NCI-H510A treated with DMSO at 0.1 percent for 48 hours (cell line): ENCODE data around the gene ACOT4.
"Not testable (repeated sequence)": the region's sequence is repeated elsewhere in the genome, so short reads cannot be mapped to it uniquely, and the experiment has no call there.

Experiments
- DNase-seq: peaks from one replicate; lab custom pipeline; 2025; lab: John Stamatoyannopoulos, UW

ACOT4 gene, protein sequence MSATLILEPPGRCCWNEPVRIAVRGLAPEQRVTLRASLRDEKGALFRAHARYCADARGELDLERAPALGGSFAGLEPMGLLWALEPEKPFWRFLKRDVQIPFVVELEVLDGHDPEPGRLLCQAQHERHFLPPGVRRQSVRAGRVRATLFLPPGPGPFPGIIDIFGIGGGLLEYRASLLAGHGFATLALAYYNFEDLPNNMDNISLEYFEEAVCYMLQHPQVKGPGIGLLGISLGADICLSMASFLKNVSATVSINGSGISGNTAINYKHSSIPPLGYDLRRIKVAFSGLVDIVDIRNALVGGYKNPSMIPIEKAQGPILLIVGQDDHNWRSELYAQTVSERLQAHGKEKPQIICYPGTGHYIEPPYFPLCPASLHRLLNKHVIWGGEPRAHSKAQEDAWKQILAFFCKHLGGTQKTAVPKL

DNA sequence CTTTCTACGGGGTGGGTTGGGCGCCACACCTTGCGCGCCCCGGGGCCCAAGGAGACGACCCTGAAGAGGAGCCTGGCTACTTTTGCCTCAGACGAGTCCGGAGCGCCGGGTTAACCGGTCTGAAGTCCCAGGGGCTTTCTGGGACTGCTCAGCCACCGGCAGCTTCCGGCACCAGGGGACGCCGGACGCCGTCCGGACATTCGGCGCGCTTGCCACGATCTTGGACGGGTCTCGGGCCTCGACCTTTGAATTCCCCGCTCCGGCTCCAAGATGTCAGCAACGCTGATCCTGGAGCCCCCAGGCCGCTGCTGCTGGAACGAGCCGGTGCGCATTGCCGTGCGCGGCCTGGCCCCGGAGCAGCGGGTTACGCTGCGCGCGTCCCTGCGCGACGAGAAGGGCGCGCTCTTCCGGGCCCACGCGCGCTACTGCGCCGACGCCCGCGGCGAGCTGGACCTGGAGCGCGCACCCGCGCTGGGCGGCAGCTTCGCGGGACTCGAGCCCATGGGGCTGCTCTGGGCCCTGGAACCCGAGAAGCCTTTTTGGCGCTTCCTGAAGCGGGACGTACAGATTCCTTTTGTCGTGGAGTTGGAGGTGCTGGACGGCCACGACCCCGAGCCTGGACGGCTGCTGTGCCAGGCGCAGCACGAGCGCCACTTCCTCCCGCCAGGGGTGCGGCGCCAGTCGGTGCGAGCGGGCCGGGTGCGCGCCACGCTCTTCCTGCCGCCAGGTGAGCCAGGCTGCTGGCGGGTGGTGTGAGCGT, at the start of gene ACOT4:
ACOT4 (plus strand) TSS at position 184 of the 760 bp plus-strand sequence; CDS start at position 271, 87 bp downstream.
- peak; percentile 49 for DNase-seq

DNA sequence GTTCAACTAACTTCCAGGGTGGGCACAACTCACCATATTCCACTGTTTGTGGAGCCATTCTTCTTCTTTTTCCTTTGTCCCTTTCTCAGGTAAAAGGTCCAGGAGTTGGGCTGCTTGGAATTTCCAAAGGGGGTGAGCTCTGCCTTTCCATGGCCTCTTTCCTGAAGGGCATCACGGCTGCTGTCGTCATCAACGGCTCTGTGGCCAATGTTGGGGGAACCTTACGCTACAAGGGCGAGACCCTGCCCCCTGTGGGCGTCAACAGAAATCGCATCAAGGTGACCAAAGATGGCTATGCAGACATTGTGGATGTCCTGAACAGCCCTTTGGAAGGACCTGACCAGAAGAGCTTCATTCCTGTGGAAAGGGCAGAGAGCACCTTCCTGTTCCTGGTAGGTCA, 48.7 kb upstream of the ACOT4 start:
- not testable (repeated sequence) for DNase-seq

DNA sequence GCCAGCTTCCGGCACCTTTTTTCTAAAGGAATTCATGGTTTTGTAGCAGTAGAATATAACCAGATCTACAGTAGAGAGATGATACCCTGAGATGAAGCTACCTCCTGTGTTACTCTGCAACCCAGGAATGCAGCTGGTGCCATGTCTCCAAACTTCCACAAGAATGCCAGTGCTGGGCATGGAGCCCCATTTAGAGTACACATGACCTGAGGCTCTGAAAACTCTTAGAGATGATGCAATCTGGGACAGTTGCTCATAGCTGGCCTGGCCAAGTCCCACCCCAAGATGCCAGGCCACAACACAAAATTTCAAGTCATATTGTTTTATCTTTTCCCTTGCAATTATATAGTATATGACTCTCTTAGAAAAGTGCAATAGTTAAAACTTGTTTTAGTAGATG, 46.3 kb upstream of the ACOT4 start:
- DNase-seq, result not testable (repeated sequence)

DNA sequence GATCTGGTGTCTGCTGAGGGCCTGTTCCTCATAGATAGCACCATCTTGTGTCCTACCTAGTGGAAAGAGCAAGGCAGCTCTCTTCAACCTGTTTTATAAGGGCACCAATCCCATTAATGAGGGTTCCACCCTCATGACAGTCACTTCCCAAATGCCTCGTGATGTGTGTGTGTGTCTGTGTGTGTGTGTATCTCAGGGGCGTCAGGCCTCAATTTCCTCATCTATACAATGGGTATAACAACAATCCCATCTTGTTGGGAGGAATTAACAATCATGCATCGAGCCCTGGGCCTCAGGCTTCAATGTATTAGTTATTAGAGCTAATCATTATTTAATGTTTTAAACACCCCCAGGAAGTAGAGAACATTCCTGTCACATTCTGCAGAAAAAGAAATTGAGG, 42.6 kb upstream of the ACOT4 start:
- DNase-seq, result not testable (repeated sequence)

DNA sequence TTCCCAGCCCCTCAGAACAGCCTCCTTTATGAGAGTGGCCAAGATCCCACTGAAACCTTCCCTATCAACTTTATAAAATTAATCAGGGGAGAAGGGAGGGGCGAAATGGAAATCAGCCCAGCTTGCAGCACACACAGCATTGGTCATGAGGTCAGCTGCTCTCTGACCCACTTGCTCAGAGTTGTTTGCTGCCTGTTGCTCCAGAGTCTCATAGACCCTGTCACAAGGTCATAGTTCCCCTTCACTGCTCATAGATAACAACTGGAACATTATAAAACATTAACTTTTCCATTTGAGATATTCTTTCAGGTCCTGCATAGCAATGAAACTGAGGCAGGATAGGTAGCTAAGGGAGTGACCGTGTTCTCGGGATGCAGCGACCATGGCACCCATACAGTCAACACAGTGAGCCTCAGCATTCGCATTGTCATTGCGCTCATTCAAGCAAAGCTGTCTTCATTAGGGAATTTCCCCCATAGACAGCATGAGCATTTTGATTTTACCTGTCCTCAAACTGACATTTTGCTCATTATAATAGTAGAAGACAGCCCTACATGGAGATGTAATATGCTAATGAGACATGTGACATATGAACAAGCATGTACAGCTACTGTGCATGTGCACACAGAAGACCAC, 41.7 kb upstream of the ACOT4 start:
- not testable (repeated sequence) for DNase-seq

DNA sequence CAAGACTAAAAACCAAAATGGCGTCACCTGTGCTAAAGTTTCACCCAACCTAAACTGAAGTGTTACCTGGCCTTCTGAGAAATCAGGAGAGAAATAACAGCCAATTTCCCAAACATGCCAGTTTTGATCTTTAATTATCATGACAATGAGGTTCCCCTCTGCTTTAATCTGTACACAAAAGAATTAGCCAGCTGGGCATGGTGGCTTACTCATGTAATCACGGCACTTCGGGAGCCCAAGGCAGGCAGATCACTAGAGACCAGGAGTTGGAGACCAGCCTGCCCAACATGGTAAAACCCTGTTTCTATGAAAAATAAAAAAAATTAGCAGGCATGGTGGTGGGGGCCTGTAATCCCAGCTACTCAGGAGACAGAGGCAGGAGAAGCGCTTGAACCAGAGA, 37.8 kb upstream of the ACOT4 start:
- no peak for DNase-seq

DNA sequence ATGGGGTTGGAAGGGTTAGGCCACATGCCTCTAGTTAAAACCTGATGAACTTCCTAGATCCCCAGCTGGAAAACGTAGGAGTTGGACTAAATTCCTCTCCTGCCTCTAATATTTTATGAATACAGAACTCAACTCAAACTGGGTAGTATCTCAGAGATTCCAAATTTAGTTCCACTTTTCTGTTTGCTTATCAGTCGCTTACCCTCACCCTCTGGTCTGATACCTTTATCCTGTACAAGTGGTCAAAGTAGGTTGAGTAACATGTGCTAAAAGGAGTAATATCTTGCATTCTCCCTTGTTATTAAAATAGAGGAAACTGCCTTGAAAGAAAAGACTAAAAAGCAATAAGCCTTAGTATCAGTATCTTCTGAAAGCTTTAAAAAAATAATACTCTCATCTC, 34.5 kb upstream of the ACOT4 start:
- DNase-seq, result not testable (repeated sequence)

DNA sequence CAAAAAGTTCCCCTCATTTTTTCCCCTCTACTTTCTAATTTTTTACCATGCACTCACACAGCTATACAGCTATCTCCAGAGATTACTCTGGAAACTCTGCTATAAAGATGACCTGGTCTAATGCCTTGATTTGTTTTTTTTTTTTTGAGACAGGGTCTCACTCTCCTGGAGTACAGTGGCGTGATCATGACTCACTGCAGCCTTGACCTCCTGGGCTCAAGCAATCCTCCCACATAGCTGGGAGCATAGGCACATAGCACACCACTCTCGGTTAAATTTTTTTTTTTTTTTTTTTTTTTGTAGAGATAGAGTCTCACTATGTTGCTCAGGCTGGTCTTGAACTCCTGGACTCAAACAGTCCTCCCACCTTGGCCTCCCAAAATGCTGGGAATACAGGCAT, 33.4 kb upstream of the ACOT4 start:
- DNase-seq, result not testable (repeated sequence)

DNA sequence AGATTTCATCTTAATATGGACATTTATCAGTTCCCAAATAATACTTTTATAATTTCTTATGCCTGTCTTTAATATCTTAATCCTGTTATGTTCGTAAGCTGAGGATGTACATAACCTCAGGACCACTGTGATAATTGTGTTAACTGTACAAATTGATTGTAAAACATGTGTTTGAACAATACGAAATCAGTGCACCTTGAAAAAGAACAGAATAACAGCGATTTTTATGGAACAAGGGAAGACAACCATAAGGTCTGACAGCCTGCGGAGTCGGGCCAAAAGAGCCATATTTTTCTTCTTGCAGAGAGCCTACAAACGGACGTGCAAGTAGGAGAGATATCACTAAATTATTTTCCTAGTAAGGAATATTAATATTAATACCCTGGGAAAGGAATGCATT, 29.4 kb upstream of the ACOT4 start:
- DNase-seq, result not testable (repeated sequence)

DNA sequence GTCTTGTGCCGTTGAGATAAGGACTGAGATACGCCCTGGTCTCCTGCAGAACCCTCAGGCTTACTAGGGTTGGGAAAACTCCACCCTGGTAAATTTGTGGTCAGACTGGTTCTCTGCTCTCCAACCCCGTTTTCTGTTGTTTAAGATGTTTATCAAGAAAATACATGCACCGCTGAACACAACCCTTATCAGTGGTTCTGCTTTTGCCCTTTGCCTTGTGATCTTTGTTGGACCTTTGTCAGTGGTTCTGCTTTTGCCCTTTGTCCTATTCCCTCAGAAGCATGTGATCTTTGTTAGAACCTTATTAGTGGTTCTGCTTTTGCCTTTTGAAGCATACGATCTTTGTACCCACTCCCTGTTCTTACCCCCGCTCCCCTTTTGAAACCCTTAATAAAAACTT, 29.0 kb upstream of the ACOT4 start:
- DNase-seq, result not testable (repeated sequence)

DNA sequence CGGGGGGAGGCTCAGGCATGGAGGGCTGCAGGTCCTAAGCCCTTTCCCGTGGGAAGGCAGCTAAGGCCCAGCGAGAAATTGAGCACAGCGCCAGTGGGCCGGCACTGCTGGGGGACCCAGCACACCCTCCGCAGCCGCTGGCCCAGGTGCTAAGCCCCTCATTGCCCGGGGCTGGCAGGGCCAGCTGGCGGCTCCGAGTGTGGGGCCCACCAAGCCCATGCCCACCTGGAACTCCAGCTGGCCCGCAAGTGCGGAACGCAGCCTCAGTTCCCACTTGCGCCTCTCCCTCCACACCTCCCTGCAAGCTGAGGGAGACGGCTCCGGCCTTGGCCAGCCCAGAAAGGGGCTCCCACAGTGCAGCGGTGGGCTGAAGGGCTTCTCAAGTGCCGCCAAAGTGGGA, 25.2 kb upstream of the ACOT4 start:
- not testable (repeated sequence) for DNase-seq

DNA sequence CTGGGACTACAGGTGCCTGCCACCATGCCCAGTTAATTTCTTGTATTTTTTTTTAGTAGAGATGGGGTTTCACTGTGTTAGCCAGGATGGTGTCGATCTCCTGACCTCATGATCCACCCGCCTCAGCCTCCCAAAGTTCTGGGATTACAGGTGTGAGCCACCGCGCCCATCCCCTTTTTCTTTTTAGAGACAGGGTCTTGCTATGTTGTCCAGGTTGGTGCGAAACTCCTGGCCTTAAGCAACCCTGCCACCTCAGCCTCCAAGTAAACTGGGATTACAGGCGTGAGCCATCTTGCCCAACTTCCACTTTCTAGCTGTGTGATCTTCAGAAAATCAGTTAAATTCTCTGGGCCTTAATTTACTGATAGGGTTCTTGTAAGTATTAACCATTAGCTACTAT, 24.7 kb upstream of the ACOT4 start:
- DNase-seq, result not testable (repeated sequence)

DNA sequence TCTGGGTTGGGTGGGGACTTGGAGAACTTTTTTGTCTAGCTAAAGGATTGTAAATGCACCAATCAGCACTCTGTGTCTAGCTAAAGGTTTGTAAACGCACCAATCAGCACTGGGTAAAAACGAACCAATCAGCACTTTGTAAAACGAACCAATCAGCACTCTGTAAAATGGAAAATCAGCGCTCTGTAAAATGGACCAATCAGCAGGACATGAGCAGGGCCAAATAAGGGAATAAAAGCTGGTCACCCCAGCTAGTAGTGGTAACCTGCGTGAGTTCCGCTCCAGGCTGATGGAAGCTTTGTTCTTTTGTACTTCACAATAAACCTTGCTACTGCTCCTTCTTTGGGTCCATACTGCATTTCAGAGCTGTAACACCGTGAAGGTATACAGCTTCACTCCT, 24.3 kb upstream of the ACOT4 start:
- no peak for DNase-seq

DNA sequence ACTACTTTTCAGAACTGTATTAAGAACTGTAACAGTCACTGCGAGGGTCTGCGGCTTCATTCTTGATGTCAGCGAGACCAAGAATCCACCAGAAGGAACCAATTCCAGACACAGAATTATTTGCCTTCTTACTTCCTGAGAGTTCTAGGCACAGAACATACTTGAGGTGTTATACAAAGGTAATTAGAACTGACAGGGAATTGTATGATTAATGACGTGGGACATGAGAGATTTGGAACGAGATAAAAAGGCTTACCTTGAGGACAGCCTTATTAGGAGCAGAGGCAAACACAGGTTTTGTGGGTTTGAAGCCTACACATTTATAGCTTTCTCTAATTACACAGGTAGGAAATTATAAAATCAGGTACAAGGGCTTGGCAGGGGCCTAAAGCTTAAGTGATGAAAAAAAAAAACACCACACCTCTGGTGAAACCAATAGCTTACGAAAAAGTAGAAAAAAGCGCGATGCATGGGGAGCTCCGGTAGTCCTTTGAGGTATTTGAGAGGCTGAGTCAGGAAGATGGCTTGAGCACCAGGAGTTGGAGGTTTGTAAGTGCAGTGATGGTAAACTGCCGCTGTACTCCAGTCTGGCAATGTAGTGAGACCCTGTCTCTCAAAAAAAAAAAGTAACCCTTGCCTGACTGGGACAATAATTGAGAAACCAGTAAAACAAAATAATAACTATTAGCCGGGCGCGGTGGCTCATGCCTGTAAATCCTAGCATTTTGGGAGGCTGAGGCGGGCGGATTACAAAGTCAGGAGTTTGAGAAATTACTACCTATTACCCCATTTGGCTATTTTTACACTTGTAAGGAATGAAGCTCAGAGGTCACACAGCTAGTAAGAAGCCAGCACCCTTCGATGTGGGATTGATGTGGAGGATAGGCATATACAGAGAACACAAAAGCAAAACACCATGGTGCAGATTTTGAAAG, 23.5 kb upstream of the ACOT4 start:
- DNase-seq, result peak; percentile 61

DNA sequence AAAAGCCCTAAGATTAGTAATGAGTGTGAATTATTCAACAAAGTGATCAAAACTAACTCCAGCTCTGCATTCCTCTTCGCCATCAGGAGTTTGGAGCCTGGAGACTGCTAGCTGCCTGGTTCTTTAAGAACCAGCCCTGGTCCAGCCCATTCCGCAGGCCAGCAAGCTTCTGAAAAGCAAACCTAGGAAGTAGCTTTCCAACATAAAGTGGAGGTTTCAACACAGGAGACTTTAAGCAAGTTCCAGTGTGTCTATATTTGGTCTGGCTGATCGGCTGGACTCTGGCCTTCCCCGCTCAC, 22.8 kb upstream of the ACOT4 start:
- DNase-seq, result not testable (repeated sequence)

DNA sequence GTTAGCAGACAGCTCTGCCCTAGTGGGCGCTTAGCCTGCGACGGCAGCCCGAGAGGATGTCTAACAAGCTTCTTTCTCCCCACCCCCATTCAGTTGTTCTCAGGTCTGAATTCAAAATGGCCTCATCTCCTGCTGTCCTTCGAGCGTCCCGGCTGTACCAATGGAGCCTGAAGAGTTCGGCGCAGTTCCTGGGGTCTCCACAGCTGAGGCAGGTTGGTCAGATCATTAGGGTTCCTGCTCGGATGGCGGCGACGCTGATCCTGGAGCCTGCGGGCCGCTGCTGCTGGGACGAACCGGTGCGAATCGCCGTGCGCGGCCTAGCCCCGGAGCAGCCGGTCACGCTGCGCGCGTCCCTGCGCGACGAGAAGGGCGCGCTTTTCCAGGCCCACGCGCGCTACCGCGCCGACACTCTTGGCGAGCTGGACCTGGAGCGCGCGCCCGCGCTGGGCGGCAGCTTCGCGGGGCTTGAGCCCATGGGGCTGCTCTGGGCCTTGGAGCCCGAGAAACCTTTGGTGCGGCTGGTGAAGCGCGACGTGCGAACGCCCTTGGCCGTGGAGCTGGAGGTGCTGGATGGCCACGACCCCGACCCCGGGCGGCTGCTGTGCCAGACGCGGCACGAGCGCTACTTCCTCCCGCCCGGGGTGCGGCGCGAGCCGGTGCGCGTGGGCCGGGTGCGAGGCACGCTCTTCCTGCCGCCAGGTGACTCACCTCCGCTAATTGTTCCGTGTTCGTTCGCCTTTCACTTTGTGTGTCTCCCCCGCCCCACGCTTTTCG, 22.3 kb upstream of the ACOT4 start, which contains the start of gene ACOT2:
ACOT2 (plus strand) TSS at position 29 of the 774 bp plus-strand sequence; CDS start at position 57, 28 bp downstream.
- peak; percentile 70 for DNase-seq

DNA sequence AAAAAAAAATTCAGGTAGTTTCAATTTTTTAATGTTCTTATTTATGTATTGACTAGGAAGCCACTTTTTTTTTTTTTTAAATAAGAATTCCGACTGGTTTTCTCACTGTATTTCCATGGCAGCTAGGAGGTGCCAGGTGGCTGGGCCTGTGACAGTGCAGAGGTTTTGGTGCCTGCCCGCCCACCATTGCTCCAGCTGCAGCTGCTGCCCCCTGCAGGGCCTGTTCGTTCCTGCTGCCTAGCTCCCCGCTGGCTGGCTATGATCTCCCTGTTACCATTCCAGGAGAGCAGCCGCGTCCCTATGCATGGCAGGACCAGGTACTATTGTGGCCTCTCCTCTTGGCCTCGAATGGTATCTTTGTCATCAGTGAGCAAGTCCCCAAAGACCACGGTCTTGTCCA, 20.8 kb upstream of the ACOT4 start:
- peak; percentile 7 for DNase-seq

DNA sequence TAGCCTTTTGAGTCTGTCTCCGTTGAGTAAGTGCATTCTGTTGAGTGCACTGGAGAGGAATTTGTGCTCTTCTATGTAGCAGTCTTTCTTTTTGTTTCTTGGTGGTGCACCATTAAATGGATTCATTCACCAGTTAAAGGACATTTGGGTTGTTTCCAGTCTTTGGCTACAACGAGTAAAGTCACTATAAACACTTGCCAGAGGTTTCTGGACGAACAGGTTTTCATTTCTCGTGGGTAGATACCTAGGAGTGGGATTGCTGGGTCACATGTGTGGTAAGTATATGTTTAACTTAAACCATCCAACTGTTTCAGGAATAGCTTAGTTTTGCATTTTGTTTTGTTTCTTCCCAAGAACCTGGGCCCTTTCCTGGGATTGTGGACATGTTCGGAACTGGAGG, 18.6 kb upstream of the ACOT4 start:
- DNase-seq, result not testable (repeated sequence)

DNA sequence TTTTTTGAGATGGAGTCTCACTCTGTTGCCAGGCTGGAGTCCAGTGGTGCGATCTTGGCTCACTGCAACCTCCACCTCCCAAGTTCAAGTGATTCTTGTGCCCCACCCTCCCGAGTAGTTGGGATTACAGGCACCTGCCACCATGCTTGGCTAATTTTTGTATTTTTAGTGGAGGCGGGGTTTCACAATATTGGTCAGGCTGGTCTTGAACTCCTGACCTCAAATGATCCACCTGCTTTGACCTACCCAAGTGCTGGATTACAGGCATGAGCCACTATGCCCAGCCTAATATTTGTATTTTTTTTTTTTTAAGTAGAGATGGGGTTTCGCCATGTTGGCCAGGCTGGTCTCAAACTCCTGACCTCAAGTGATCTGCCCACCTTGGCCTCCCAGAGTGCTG, 17.9 kb upstream of the ACOT4 start:
- DNase-seq, result not testable (repeated sequence)

DNA sequence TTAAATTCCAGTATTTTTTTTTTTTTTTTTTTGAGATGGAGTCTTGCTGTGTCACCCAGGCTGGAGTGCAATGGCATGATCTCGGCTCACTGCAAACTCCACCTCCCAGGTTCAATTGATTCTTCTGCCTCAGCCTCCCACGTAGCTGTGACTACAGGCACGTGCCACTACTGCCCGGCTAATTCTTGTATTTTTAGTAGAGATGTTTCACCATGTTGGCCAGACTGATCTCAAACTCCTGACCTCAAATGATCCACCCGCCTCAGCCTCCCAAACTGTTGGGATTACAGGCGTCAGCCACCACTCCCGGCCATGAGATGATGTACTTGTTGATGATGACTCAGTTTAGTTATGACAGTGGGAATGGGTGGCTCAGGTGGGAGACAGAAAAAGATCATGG, 17.4 kb upstream of the ACOT4 start:
- DNase-seq, result not testable (repeated sequence)

DNA sequence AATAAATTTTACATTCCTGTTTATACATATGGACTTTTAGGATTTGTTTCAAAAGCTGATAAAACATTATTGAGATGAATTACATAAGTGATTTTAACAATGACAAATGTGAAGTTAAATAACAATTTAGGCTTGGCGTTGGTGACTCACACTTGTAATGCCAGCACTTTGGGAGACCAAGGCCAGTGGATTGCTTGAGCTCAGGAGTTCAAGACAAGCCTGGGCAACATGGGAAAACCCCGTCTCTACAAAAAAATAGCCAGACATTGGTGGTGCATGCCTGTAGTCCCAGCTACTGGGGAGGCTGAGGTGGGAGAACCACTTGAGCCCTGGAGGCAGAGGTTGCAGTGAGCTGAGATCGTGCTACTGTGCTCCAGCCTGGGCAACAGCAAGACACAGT, 15.3 kb upstream of the ACOT4 start:
- no peak for DNase-seq
